Activated T-helper 2 cell treated with anti-CD3 and anti-CD28 coated beads, Interferon-gamma antibody, Interleukin-2, Interleukin-4, amounts not matched to agents 10 μg/mL and 5 μg/mL and 100 μg/mL, durations not matched to agents 14 hours and 24 hours and 36 hours (primary cell): ENCODE measurements around the gene HEYL. TPM values are rescaled to one million over a fixed set of nuclear protein-coding genes. Genes with fewer than 3 reads are reported as not detected.
A peak's percentile ranks its signal among the peaks of the same experiment; 100 is the strongest.

ENCODE experiments used
- DNase-seq: peaks from one replicate; pipeline ENCODE4 v3.0.0; 2021; ENCODE audit warnings: low spot score
- H3K27ac Mint-ChIP-seq: one replicate; pipeline ENCODE4 v1.8.0; 2021; ENCODE audit warnings: mixed read lengths
- H3K27me3 Mint-ChIP-seq: one replicate; pipeline ENCODE4 v1.8.0; 2021; ENCODE audit warnings: low read depth, mixed read lengths
- H3K36me3 Mint-ChIP-seq: one replicate; pipeline ENCODE4 v1.8.0; 2021; ENCODE audit warnings: low read depth, mixed read lengths
- H3K4me1 Mint-ChIP-seq: one replicate; pipeline ENCODE4 v1.8.0; 2021; ENCODE audit warnings: low read depth, mixed read lengths
- H3K4me3 Mint-ChIP-seq: one replicate; pipeline ENCODE4 v1.8.0; 2021; ENCODE audit warnings: low read depth, mild to moderate bottlenecking, moderate library complexity, mixed read lengths
- H3K9me3 Mint-ChIP-seq: one replicate; pipeline ENCODE4 v1.8.0; 2021; ENCODE audit warnings: mixed read lengths
- intact Hi-C: fragments of 100-400 bp; cut with micrococcal nuclease; formaldehyde crosslinking; loops from one replicate; pipeline ENCODE4 v1.15.1; 2023
- total RNA-seq: library from RNA; stranded (reverse); gene quantifications from 2 replicates; pipeline ENCODE4 v1.2.3, GENCODE V29; 2022

The HEYL gene
- total RNA-seq, 1 donor from 2014 or later, result 0.73 TPM

DNA sequence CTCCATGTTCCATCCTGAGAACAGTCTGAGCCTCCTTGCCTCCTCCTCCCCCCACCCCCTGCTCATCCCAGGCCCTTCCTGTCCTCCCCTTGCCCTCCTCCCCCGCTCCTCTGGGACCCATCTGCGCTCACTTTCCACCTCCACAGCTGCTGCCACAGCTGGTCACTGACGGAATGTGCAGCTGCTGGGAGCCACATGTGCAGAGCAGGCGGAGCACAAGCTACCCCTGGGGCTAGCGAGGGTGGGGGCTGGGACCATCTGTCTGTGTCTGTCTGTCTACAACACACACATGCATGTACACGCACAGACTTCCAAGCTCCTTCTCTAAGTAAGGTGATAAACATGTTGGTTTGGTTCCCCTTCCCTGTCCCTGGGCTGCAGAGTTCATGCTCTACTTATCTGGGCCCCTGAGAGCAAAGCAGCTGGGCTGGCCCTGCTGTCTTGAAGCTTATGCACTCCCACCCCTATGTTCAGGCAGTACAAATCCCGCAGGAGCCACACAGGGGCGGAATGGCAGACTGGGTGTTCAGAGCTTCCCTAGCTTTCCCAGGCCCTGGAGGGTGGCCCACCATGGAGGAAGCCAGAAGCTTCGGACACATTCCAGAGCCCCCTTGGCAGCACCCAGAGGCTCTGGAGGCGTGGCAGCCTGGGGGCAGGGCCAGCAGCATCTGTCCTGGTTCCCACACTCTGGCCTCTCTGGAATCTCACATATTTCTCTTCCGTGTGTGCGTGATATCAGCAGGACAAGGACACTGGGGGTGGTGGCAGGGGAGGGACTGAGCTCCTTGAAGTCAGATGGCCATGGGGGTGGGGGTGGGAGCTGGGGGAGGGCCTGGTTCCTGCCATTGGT, 7.0 kb upstream of the HEYL start:
- no peak for DNase-seq

DNA sequence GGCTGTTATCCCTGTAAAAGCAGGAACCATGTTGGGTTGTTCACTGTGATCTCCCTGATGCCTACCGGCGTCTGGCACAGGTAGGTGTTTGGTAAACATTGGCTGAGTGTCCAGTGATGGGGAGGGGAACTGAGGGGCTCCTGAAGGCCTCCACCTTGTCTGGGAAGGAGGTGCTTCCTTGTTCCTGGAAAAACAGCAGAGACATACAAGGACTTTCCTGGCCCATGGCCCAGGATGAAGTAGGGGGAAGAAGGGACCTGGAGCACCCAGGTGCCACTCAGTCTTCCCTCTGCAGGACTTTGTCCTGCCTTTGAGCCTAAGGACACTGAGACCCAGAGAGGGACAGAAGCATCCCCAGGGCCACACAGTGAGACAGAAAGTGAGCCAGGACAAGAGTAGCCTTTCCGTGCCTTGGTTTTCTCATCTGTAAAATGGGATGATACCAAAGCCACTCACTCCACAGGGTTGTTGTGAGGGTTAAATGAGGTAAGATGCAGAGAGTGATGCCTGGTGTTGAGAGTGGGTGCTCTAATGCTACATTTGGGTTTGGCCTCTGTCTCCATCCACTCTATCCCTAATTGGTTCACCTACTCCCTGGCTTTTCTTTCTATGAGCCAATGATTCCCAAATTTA, 6.1 kb upstream of the HEYL start:
- H3K27ac Mint-ChIP-seq, result no peak overlapping the region
- no peaks in the 10 kb centered on the region for H3K36me3 Mint-ChIP-seq
- intact Hi-C loops, result no loop called here
- no peak for DNase-seq
- H3K4me1 Mint-ChIP-seq, result peaks cover 2% of the 10 kb centered on the region
- H3K4me3 Mint-ChIP-seq, result no peak overlapping the region
- H3K9me3 Mint-ChIP-seq, result no peaks in the 10 kb centered on the region
- peaks cover 10% of the 10 kb centered on the region for H3K27me3 Mint-ChIP-seq

More for the DNA sequence above, 7.0 kb upstream of the HEYL start:
- no peaks in the 10 kb centered on the region for H3K36me3 Mint-ChIP-seq
- no peak overlapping the region for H3K4me3 Mint-ChIP-seq
- intact Hi-C loops, result no loop called here
- no peaks in the 10 kb centered on the region for H3K9me3 Mint-ChIP-seq
- peaks cover 2% of the 10 kb centered on the region for H3K4me1 Mint-ChIP-seq
- H3K27ac Mint-ChIP-seq, result no peak overlapping the region
- H3K27me3 Mint-ChIP-seq, result peaks cover 4% of the 10 kb centered on the region

DNA sequence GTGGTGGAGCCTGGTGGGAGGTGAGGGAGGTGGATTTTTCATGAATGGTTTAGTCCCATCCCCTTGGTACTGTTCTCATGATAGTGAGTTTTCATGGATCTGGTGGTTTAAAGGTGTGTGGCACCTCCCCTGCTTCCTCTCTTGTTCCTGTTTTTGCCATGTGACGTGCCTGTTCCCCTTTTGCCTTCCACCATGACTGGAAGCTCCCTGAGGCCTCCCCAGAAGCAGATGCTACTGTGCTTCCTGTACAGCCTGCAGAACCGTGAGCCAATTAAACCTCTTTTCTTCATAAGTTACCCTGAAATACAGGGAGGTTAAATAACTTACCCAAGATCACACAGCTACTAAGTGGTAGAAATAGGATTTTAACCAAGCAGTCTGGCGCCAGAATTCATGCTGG, 4.3 kb upstream of the HEYL start:
- peaks cover 13% of the 10 kb centered on the region for H3K27me3 Mint-ChIP-seq
- H3K4me3 Mint-ChIP-seq, result no peak overlapping the region
- no peaks in the 10 kb centered on the region for H3K36me3 Mint-ChIP-seq
- H3K4me1 Mint-ChIP-seq, result peaks cover 5% of the 10 kb centered on the region
- intact Hi-C loops, result no loop called here
- no peaks in the 10 kb centered on the region for H3K9me3 Mint-ChIP-seq
- no peak overlapping the region for H3K27ac Mint-ChIP-seq
- no peak for DNase-seq

DNA sequence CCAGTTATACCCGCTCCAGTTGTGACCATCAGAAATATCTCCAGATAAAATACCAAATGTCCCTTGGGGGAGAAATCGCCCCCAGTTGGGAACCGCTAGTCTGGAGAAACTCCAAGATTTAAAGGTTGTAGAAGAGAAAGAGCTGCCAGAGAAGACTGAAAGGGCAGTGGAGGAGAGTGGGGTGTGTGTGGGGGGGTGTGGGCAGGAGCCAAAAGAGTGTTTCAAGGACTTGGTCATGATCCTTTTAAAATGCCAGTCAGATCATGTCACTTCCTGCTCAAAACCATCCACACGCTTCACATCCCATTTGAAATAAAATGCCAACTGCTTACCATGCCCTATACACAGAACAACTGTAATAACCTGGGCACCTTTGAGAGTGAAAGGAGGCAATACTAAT, 3.4 kb upstream of the HEYL start:
- Mint-ChIP-seq H3K4me3 (no peak overlapping the region), H3K27ac (no peak overlapping the region), H3K4me1 (peaks cover 5% of the 10 kb centered on the region), H3K9me3 (no peaks in the 10 kb centered on the region), H3K27me3 (peaks cover 19% of the 10 kb centered on the region), H3K36me3 (no peaks in the 10 kb centered on the region)
- DNase-seq, result no peak
- intact Hi-C loops, result no loop called here

DNA sequence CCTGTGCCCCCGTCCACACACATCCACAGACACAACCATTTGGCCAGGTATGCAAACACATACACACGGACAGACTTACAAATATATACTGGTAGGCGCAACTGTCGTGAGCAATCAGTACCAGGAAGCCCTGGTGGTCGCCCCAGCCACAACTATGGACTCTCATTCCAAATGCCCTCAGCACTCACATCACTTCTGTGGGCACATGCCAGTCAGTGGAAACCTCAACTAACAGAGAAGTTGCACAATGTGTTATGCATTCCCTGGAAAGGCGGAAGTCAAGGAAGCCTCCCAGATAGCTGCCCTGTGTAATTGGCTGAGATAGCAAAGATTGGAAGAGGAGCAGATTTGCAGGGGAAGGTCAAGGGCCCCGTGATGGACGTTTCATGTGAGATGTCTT, 1.4 kb upstream of the HEYL start:
- DNase-seq, result no peak
- intact Hi-C loops, result no loop called here
- H3K4me3 Mint-ChIP-seq, result no peak overlapping the region
- H3K4me1 Mint-ChIP-seq, result peaks cover 5% of the 10 kb centered on the region
- H3K27me3 Mint-ChIP-seq, result peaks cover 30% of the 10 kb centered on the region
- no peak overlapping the region for H3K27ac Mint-ChIP-seq
- no peaks in the 10 kb centered on the region for H3K36me3 Mint-ChIP-seq
- no peaks in the 10 kb centered on the region for H3K9me3 Mint-ChIP-seq

DNA sequence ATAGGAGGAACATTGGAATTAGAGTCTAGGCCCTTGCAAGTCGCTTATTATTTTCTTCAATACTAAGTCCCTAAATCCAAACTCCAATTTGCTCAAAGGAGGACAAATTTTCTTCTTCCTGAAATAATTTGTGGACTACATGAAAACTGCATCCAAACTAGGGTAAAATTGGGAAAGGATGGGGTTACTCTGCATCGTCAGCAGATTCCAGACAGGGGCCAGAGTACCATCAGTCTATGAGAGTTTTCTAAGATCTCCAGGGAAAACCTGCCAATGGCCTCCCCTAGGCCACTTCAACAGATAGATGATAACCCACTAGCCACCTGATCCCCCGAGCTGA, 508 bp downstream of the HEYL start:
- H3K36me3 Mint-ChIP-seq, result no peaks in the 10 kb centered on the region
- H3K27me3 Mint-ChIP-seq, result peaks cover 40% of the 10 kb centered on the region
- no peak overlapping the region for H3K27ac Mint-ChIP-seq
- DNase-seq, result no peak
- H3K9me3 Mint-ChIP-seq, result no peaks in the 10 kb centered on the region
- H3K4me1 Mint-ChIP-seq, result peaks cover 5% of the 10 kb centered on the region
- H3K4me3 Mint-ChIP-seq, result peak overlapping the region; percentile 61
- intact Hi-C loops, result no loop called here

DNA sequence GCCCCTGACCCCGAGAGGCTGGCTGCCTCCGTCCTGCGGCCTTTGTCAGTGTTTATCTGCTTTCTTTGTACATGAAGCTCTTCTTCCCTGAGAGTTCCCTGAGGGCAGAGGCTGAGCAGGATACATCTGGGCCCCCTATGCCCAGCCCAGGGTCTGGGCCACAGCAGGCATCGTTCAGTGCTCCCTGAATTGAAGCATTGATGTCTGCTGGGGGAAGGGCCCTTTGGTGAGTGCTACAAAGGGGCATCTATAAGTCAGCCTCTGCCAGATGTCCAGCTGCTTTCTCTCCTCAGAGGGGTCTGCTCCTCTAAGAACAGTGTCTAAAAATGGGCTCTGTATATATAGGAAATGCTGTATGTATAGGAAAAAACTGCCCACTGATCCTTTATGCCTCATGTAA, 2.1 kb downstream of the HEYL start:
- no peaks in the 10 kb centered on the region for H3K9me3 Mint-ChIP-seq
- no peak for DNase-seq
- peaks cover 5% of the 10 kb centered on the region for H3K4me1 Mint-ChIP-seq
- no peak overlapping the region for H3K4me3 Mint-ChIP-seq
- no peaks in the 10 kb centered on the region for H3K36me3 Mint-ChIP-seq
- peaks cover 36% of the 10 kb centered on the region for H3K27me3 Mint-ChIP-seq
- intact Hi-C loops, result no loop called here
- no peak overlapping the region for H3K27ac Mint-ChIP-seq

DNA sequence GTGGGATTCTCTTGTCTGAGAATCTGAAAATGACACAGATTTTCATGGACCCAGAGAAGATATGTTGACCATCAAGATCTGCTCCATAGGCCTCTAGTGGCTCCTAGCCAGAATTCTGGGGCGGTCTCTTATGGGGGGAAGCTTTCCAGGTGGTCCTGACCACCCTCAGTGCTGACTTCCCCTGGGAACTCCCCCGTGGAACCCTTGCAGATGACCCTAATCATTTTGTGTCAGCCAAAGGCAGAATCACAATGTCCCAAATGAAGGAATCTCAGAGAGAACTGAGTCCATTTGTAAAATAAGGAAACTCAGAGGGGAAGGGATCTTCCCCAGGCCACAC, 3.6 kb downstream of the HEYL start:
- DNase-seq, result no peak
- no peaks in the 10 kb centered on the region for H3K36me3 Mint-ChIP-seq
- intact Hi-C loops, result no loop called here
- H3K9me3 Mint-ChIP-seq, result no peaks in the 10 kb centered on the region
- no peak overlapping the region for H3K27ac Mint-ChIP-seq
- peaks cover 18% of the 10 kb centered on the region for H3K4me1 Mint-ChIP-seq
- no peak overlapping the region for H3K4me3 Mint-ChIP-seq
- peaks cover 32% of the 10 kb centered on the region for H3K27me3 Mint-ChIP-seq

DNA sequence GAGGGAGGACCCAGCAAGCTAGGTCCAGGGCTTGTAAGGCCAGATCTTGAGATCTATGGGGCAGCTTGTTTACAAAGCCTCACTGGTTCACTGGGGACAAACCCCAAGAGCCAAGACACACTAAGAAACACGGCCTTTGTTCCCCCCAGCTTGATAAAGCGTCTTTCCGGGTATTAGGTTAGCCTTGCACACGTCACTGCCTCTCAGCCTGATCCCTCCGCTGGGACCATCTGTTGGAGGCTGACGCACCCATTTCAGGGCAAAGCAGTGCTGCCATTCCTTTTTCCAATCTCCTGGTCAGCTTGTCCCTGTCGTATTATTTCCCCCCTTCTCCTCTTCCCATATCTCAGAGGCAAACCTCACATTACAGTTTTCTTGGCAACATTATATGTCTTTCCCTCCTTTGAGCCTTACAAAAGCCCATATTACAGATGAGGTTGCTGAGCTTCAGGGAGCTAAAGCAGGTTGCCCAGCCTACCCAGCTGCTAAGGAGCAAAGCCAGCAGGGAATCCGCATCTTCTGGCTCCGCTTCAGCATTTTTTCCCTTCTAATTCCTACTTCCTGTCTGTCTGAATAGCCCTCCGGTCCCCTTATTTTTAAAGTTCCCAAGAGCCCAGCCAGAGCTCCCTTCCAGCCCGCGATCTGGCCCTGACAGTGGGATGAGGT, 4.1 kb downstream of the HEYL start:
- Mint-ChIP-seq H3K9me3 (no peaks in the 10 kb centered on the region), H3K27me3 (peaks cover 28% of the 10 kb centered on the region), H3K4me1 (peaks cover 23% of the 10 kb centered on the region), H3K36me3 (no peaks in the 10 kb centered on the region), H3K4me3 (no peak overlapping the region), H3K27ac (no peak overlapping the region)
- intact Hi-C loops, result no loop called here
- no peak for DNase-seq

DNA sequence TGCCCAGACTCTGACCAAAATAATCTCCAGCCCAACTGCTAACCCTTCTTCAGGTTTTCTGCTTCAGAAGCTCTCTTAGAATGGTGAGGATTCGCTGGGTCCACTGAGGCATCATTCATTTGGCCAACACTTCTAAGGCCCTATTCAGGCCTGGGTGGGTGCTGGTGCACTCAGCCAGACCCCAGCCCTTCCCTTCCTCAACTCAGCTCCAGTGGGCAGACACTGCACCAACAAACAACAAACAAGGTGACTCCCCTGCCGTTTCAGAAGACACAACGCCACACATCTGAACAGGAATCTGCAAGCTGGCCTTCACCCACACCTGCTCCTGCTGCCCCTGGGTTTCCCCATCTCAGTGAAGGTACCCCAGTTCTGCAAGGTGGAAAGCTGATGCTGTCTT, 6.0 kb downstream of the HEYL start:
- intact Hi-C loops, result no loop called here
- Mint-ChIP-seq H3K27me3 (peaks cover 25% of the 10 kb centered on the region), H3K36me3 (no peaks in the 10 kb centered on the region), H3K4me3 (no peak overlapping the region), H3K4me1 (peaks cover 28% of the 10 kb centered on the region), H3K27ac (peak overlapping the region; percentile 2), H3K9me3 (no peaks in the 10 kb centered on the region)
- DNase-seq, result no peak

DNA sequence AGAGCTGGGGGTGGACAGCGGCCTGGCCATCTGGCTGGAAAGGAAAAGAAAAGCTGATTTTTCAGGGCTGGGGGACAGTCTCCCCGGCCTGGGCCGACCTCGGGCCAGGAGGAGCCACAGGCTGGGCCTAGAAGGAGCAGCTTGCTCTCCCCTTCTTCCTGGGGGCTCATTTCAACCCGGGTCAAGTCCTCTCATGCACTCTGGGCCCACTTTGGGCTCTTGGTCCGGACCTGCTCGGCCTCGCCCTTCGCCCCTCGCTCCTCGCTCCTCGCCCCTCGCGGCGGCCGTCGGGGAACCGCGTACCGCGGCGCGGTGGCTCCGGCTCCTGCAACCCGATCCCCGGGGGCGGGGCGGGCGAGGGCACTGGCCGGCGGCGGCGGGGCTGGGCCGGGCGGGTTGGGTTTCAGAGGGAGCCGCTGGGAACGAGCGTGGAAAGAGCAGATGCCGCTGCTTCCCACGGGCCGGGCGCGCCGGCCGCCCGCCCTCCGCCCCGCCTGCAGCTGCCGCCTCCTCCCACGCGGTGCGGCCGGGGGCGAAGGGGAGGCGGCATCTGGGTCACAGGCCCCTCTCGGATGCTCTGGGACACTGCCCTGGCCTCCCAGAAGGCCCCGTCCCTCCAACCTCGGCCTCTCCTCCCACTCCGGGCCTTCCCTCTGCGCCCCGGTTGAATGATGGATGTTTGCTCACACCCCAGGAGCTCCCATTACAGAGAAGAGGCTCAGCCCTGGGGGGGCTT, 6.6 kb downstream of the HEYL start:
- Mint-ChIP-seq H3K27ac (no peak overlapping the region), H3K4me3 (no peak overlapping the region), H3K27me3 (peaks cover 21% of the 10 kb centered on the region), H3K9me3 (no peaks in the 10 kb centered on the region), H3K4me1 (peaks cover 28% of the 10 kb centered on the region), H3K36me3 (no peaks in the 10 kb centered on the region)
- intact Hi-C loops, result no loop called here
- DNase-seq, result no peak

DNA sequence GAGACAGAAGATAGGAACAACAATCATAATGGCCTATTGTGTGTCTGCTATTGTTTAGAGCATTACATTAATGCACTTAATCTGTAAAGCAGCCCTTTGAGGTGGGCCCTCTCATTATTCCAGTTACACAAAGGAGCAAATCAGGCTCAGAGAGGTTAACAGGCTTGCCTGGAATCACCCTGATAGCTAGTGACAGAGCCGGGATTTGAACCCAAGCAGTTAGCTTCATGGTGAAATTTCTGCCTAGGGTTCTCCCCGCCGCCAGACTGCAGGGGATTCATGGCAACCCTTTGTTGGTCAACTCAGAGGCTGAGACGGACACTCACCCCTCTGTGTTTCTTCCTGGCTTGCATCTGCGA, 7.1 kb downstream of the HEYL start:
- intact Hi-C loops, result no loop called here
- H3K4me3 Mint-ChIP-seq, result no peak overlapping the region
- peaks cover 28% of the 10 kb centered on the region for H3K4me1 Mint-ChIP-seq

More for the DNA sequence above, 7.1 kb downstream of the HEYL start:
- no peaks in the 10 kb centered on the region for H3K9me3 Mint-ChIP-seq
- peaks cover 15% of the 10 kb centered on the region for H3K27me3 Mint-ChIP-seq
- H3K36me3 Mint-ChIP-seq, result no peaks in the 10 kb centered on the region
- no peak overlapping the region for H3K27ac Mint-ChIP-seq
- no peak for DNase-seq
